GM19395 (cell line): Measurements from ENCODE around the gene HYLS1.
"Not testable (repeated sequence)": the region's sequence is repeated elsewhere in the genome, so short reads cannot be mapped to it uniquely, and the experiment has no call there.

Experiments used
- ATAC-seq: cut with Tn5 transposase; IDR thresholded peaks from one replicate; pipeline ENCODE4 v1.9.1; 2021; ENCODE audit warnings: mild to moderate bottlenecking, moderate library complexity; ENCODE audit not compliant: unreplicated experiment

HYLS1 gene

GRCh38 chr11:125887373-125888324 lies at the start of gene HYLS1:
Gene HYLS1, plus strand, starts transcription at chr11:125887668. Its CDS starts 11,701 bp downstream, at chr11:125899369.
- ATAC-seq: peak; percentile 90

GRCh38 chr11:125842321-125842948 lies 45.0 kb upstream of the HYLS1 start:
- no peak for ATAC-seq

GRCh38 chr11:125846188-125846587 lies 41.3 kb upstream of the HYLS1 start:
- no peak for ATAC-seq

- ATAC-seq: not testable (repeated sequence)
Observed at GRCh38 chr11:125857670-125858069, 29.8 kb upstream of the HYLS1 start.

GRCh38 chr11:125862786-125863185 lies 24.7 kb upstream of the HYLS1 start:
- not testable (repeated sequence) for ATAC-seq

- not testable (repeated sequence) for ATAC-seq
Observed at GRCh38 chr11:125865354-125865753, 22.1 kb upstream of the HYLS1 start.

GRCh38 chr11:125869521-125869920 lies 17.9 kb upstream of the HYLS1 start:
- ATAC-seq: no peak

- ATAC-seq: no peak
Observed at GRCh38 chr11:125871391-125872137, 15.9 kb upstream of the HYLS1 start.

- ATAC-seq: no peak
Observed at GRCh38 chr11:125872138-125872491, 15.4 kb upstream of the HYLS1 start.

- ATAC-seq: no peak
Observed at GRCh38 chr11:125873881-125874555, 13.4 kb upstream of the HYLS1 start.

- peak; percentile 84 for ATAC-seq
Observed at GRCh38 chr11:125874556-125875124, 12.8 kb upstream of the HYLS1 start.

- ATAC-seq: no peak
Observed at GRCh38 chr11:125881291-125881690, 6.2 kb upstream of the HYLS1 start.

GRCh38 chr11:125883375-125883774 lies 4.1 kb upstream of the HYLS1 start:
- no peak for ATAC-seq

GRCh38 chr11:125886997-125887372 lies 483 bp upstream of the HYLS1 start:
- peak; percentile 44 for ATAC-seq

- ATAC-seq: no peak
Observed at GRCh38 chr11:125890447-125891100, 3.1 kb downstream of the HYLS1 start.

GRCh38 chr11:125892071-125892470 lies 4.6 kb downstream of the HYLS1 start:
- ATAC-seq: no peak

GRCh38 chr11:125892994-125893393 lies 5.5 kb downstream of the HYLS1 start:
- no peak for ATAC-seq

- ATAC-seq: no peak
Observed at GRCh38 chr11:125901872-125902271, 14.4 kb downstream of the HYLS1 start.

GRCh38 chr11:125902277-125902926 lies 14.9 kb downstream of the HYLS1 start:
- ATAC-seq: peak; percentile 32
